T-cell (primary cell): Measurements from ENCODE around the gene TAS2R50. TPM values are rescaled to one million over a fixed set of nuclear protein-coding genes. Genes with fewer than 3 reads are reported as not detected.

Experiments
- total RNA-seq, 35 experiments: library from RNA in 6 of 35; stranded (reverse) in 6 of 35; fragments of 120-200 nt in 1 of 35; gene quantifications; one replicate each; pipeline versions ENCODE4 v1.2.1 to v1.2.4 and lab custom pipeline; 2013 to 2026

TAS2R50 gene
- total RNA-seq, 5 donors from 2014 or later (not counting 1 experiment from before 2014, with no cell fraction given), result 0.61 to 2.2 (median 1.5) TPM

Other genes with a start within 250 kb of the TAS2R50 start
- not detected for gene TAS2R7, start 184.3 kb downstream of the TAS2R50 start, total RNA-seq
- gene TAS2R8, start 179.6 kb downstream of the TAS2R50 start, total RNA-seq, result not detected
- gene TAS2R9, start 176.7 kb downstream of the TAS2R50 start, total RNA-seq, result not detected
- gene TAS2R10, start 160.6 kb downstream of the TAS2R50 start, total RNA-seq, result 1 to 10 TPM in 2 of 5 donors, under 1 TPM in 1, not detected in 2; 0.33 to 1.3 (median 1.2) TPM
- 1 to 10 TPM in 4 of 5 donors, under 1 TPM in 1; 0.73 to 3.8 (median 2.2) TPM for gene PRR4, start 137.4 kb downstream of the TAS2R50 start, total RNA-seq
- gene PRH1, start 102.7 kb downstream of the TAS2R50 start, total RNA-seq, result 10 to 100 TPM; 19.2 to 42.4 (median 24.7) TPM
- 1 to 10 TPM in 4 of 5 donors, under 1 TPM in 1; 0.79 to 1.5 (median 1.2) TPM for gene TAS2R13, start 77.3 kb downstream of the TAS2R50 start, total RNA-seq
- not detected for gene PRH2, start 57.7 kb downstream of the TAS2R50 start, total RNA-seq
- 1 to 10 TPM; 2.4 to 3.5 (median 2.7) TPM for gene TAS2R14, start 47.6 kb downstream of the TAS2R50 start, total RNA-seq
- gene TAS2R20, start 11.4 kb upstream of the TAS2R50 start, total RNA-seq, result 1 to 10 TPM; 1.7 to 3.0 (median 2.6) TPM
- gene TAS2R19, start 35.7 kb upstream of the TAS2R50 start, total RNA-seq, result 1 to 10 TPM; 1.4 to 6.7 (median 2.4) TPM
- 1 to 10 TPM; 2.4 to 4.3 (median 3.6) TPM for gene TAS2R31, start 44.5 kb upstream of the TAS2R50 start, total RNA-seq
- 1 to 10 TPM in 4 of 5 donors, under 1 TPM in 1; 0.82 to 3.6 (median 1.4) TPM for gene TAS2R46, start 75.4 kb upstream of the TAS2R50 start, total RNA-seq
- gene TAS2R43, start 105.4 kb upstream of the TAS2R50 start, total RNA-seq, result 1 to 10 TPM in 4 of 5 donors, under 1 TPM in 1; 0.35 to 5.2 (median 1.8) TPM
- 1 to 10 TPM; 2.3 to 8.5 (median 3.3) TPM for gene TAS2R30, start 147.7 kb upstream of the TAS2R50 start, total RNA-seq
- gene SMIM10L1, start 184.3 kb upstream of the TAS2R50 start, total RNA-seq, result 10 to 100 TPM in 1 of 5 donors, 1 to 10 TPM in 4; 8.8 to 10.2 (median 9.7) TPM
- gene TAS2R42, start 200.0 kb upstream of the TAS2R50 start, total RNA-seq, result not detected